K562 (cell line): ENCODE measurements around the gene LRRC8E. TPM values are rescaled to one million over a fixed set of nuclear protein-coding genes. Genes with fewer than 3 reads are reported as not detected.

ENCODE experiments used
- ATAC-seq: fragments of 200-7000 bp; cut with Tn5 transposase; 3 replicates; pipeline ENCODE4 v1.9.1; 2020; ENCODE audit warnings: moderate library complexity
- BruUV-seq: library from RNA; stranded (reverse); fragments of 400-500 nt; replicated peaks from 2 replicates; lab custom pipeline; 2021; lab: Mats Ljungman, UMichigan
- CTCF ChIA-PET: fragments of 300-600 bp; formaldehyde crosslinking; extraction: SDS; loops from one replicate; lab custom pipeline; 2021; ENCODE audit warnings: low intra/inter-chr PET ratio; lab: Yijun Ruan, JAX
- POLR2A ChIA-PET: fragments of 300-600, 350-650 bp; sonication (Branson Sonifier 250); formaldehyde crosslinking; extraction: SDS; loops from one replicate; lab custom pipeline; 2021; ENCODE audit warnings: antibody characterized with exemption, inconsistent platforms; lab: Yijun Ruan, JAX
- DNase-seq, 4 experiments: peaks; one replicate each; pipeline versions ENCODE4 v3.0.0 to v3.0.0-alpha.2; 2011 to 2018; ENCODE audit warnings: low spot score in 3 of 4, mixed read lengths in 3 of 4; ENCODE audit errors: extremely low read depth in 1 of 4
- FAIRE-seq: peaks from 2 replicates; lab custom pipeline; 2011; peaks lifted over from hg19 to GRCh38; lab: Jason Lieb, UNC
- H2AFZ ChIP-seq: 2 replicates; pipeline ENCODE4 v1.6.0; 2011; ENCODE audit warnings: low read depth, low read length, control low read depth, inconsistent platforms
- H3K27ac ChIP-seq: fragments of 200-600 bp; 3 replicates; pipeline ENCODE4 v1.8.0; 2011; ENCODE audit warnings: low read depth, mild to moderate bottlenecking, control low read depth, inconsistent platforms, low read length, moderate library complexity, mixed read lengths; ENCODE audit errors: extremely low read depth
- H3K27me3 ChIP-seq, 2 experiments: fragments of 300-600 bp in 1 of 2; 2 replicates in 1 of 2; 3 replicates in 1 of 2; pipeline versions ENCODE4 v1.6.0 to v1.8.0; 2011; ENCODE audit warnings: inconsistent platforms in 2 of 2, low read length in 2 of 2, mild to moderate bottlenecking in 1 of 2, mixed read lengths in 1 of 2, moderate library complexity in 1 of 2; ENCODE audit not compliant: control insufficient read depth in 2 of 2, insufficient read depth in 2 of 2
- H3K36me3 ChIP-seq: fragments of 300-600 bp; 3 replicates; pipeline ENCODE4 v1.8.0; 2011; ENCODE audit warnings: mild to moderate bottlenecking, low read length, inconsistent platforms; ENCODE audit not compliant: control insufficient read depth, insufficient read depth
- H3K4me1 ChIP-seq, 2 experiments: fragments of 200-600 bp in 1 of 2; replicated peaks in 1 of 2; 2 replicates in 1 of 2; 3 replicates in 1 of 2; pipeline versions ENCODE4 v1.5.1 to v1.8.0; 2011; ENCODE audit warnings: inconsistent platforms in 2 of 2, low read length in 2 of 2, mild to moderate bottlenecking in 1 of 2, mixed read lengths in 1 of 2, moderate library complexity in 1 of 2; ENCODE audit not compliant: control insufficient read depth in 2 of 2, insufficient read depth in 2 of 2
- H3K4me2 ChIP-seq: 2 replicates; pipeline ENCODE4 v1.6.1; 2011; ENCODE audit warnings: low read length, control low read depth, inconsistent platforms, mixed read lengths; ENCODE audit not compliant: insufficient read depth
- H3K4me3 ChIP-seq: fragments of 200-600 bp; sonication (generic), shearing (Covaris generic); 2 replicates; pipeline ENCODE4 v1.5.1; 2016; ENCODE audit warnings: control low read depth, inconsistent platforms
- H3K79me2 ChIP-seq: fragments of 200-600 bp; 3 replicates; pipeline ENCODE4 v1.8.0; 2011; ENCODE audit warnings: low read length, inconsistent platforms; ENCODE audit not compliant: control insufficient read depth, insufficient read depth
- H3K9ac ChIP-seq, 2 experiments: 2 replicates each; pipeline versions ENCODE4 v1.6.0 to v1.6.1; 2011; ENCODE audit warnings: low read depth in 2 of 2, low read length in 2 of 2, control low read depth in 1 of 2, inconsistent platforms in 1 of 2, mild to moderate bottlenecking in 1 of 2, mixed read lengths in 1 of 2; ENCODE audit not compliant: insufficient read depth in 1 of 2
- H3K9me1 ChIP-seq: one replicate; pipeline ENCODE4 v1.6.0; 2011; ENCODE audit warnings: inconsistent platforms, mild to moderate bottlenecking, low read length, moderate library complexity; ENCODE audit not compliant: control insufficient read depth, insufficient read depth
- H3K9me3 ChIP-seq: replicated peaks from 2 replicates; pipeline ENCODE4 v1.5.1; 2011; ENCODE audit warnings: low read depth, low read length, inconsistent platforms; ENCODE audit not compliant: control insufficient read depth, insufficient read depth
- H4K20me1 ChIP-seq: replicated peaks from 2 replicates; pipeline ENCODE4 v1.6.1; 2011; ENCODE audit warnings: low read length, inconsistent platforms, mixed read lengths; ENCODE audit not compliant: control insufficient read depth, insufficient read depth
- EWSR1 ChIP-seq: fragments of 450-650 bp; IDR thresholded peaks from 2 replicates; pipeline ENCODE4 v1.6.1; 2018; ENCODE audit warnings: borderline replicate concordance, mild to moderate bottlenecking, low read depth, moderate library complexity; ENCODE audit not compliant: partially characterized antibody
- MAFF ChIP-seq: IDR thresholded peaks from 2 replicates; pipeline ENCODE4 v1.6.1; 2012; ENCODE audit warnings: low read length, improper control_type of control experiment
- MYNN ChIP-seq, 2 experiments: sonication (generic); formaldehyde crosslinking in 1 of 2; IDR thresholded peaks; 2 replicates each; pipeline versions ENCODE4 v1.5.0 to v1.6.1; 2016 to 2020; ENCODE audit warnings: antibody characterized with exemption in 1 of 2, missing genetic modification reagents in 1 of 2
- NFXL1 ChIP-seq: fragments of 450-650 bp; formaldehyde crosslinking; IDR thresholded peaks from 2 replicates; pipeline ENCODE4 v1.4.0; 2021; ENCODE audit warnings: mild to moderate bottlenecking
- SLC30A9 ChIP-seq: fragments of 250-450 bp; sonication (Bioruptor Pico); IDR thresholded peaks from 2 replicates; pipeline ENCODE4 v1.8.0; 2022; ENCODE audit warnings: mild to moderate bottlenecking, moderate library complexity
- SMARCB1 ChIP-seq: IDR thresholded peaks from 2 replicates; pipeline ENCODE4 v1.6.1; 2011; ENCODE audit warnings: improper control_type of control experiment, low read depth; ENCODE audit not compliant: insufficient read length
- XRCC3 ChIP-seq: fragments of 450-650 bp; IDR thresholded peaks from 2 replicates; pipeline ENCODE4 v1.6.1; 2017; ENCODE audit warnings: mild to moderate bottlenecking, moderate library complexity
- ZBTB9 ChIP-seq: fragments of 450-650 bp; formaldehyde crosslinking; IDR thresholded peaks from 2 replicates; pipeline ENCODE4 v1.4.0; 2020; ENCODE audit warnings: mild to moderate bottlenecking, moderate library complexity
- ZNF354B ChIP-seq: fragments of 250-450 bp; sonication (Bioruptor Pico); IDR thresholded peaks from 2 replicates; pipeline ENCODE4 v1.4.0; 2020
- ZNF561 ChIP-seq: fragments of 450-650 bp; formaldehyde crosslinking; conservative IDR thresholded peaks from 2 replicates; pipeline ENCODE4 v1.4.0; 2020; ENCODE audit warnings: mild to moderate bottlenecking, moderate library complexity
- WGBS: fragments of 100-300 bp; shearing (Covaris generic); methylation state at CpG from one replicate; pipeline ENCODE4 v1.1.6; 2016; ENCODE audit warnings: low coverage, mixed read lengths; ENCODE audit not compliant: insufficient coverage; ENCODE audit errors: missing lambda C conversion rate; 5-methylcytosine and 5-hydroxymethylcytosine counted together
- in situ Hi-C: fragments of 300-500 bp; cut with MboI; formaldehyde crosslinking; loops from 4 replicates; pipeline ENCODE4 v1.15.0; 2018; ENCODE audit warnings: inconsistent platforms, mixed read lengths
- intact Hi-C: fragments of 100-400 bp; cut with micrococcal nuclease; formaldehyde crosslinking; loops from 2 replicates; pipeline ENCODE4 v1.14.2; 2022
- polyA plus RNA-seq, 8 experiments: library from polyadenylated mRNA; depleted of rRNA in 4 of 8; stranded (reverse) in 5 of 8; unstranded in 3 of 8; fragments of >200 nt; fragmentation: Nextera tagmentation in 2 of 8; fragmentation: Illumina TruSeq in 1 of 8; extraction: Ambion mirVana in 2 of 8; extraction: Trizol in 1 of 8; gene quantifications; 2 replicates each; pipeline versions ENCODE4 v1.2.1 to v1.2.3, GENCODE V29; 2011 to 2014; ENCODE audit warnings: inconsistent platforms in 1 of 8, missing spikeins in 1 of 8
- total RNA-seq, 7 experiments: library from RNA; depleted of rRNA in 6 of 7; stranded (reverse); fragments of >200 nt in 6 of 7; fragmentation: Illumina TruSeq in 2 of 7; extraction: Trizol in 2 of 7; gene quantifications; 2 replicates each; pipeline versions ENCODE4 v1.2.1 to v1.2.3, GENCODE V29; 2011 to 2021; ENCODE audit warnings: low replicate concordance in 1 of 7
- TF ChIP-seq, protein P1 (sequence below): IDR thresholded peaks from 2 replicates; pipeline ENCODE4 v1.6.1; 2016; ENCODE audit warnings: missing genetic modification characterization, missing compliant biosample characterization

Gene LRRC8E
- total and polyA plus RNA-seq, 9 of the 15 experiments (the other 6 are each of a cell fraction or from before 2014, with no cell fraction given) = 0.08 to 5.7 (median 3.5) TPM; not detected in 1

- POLR2A ChIA-PET = interaction anchor here (0.6 to 5.3 kb wide), 6 partner anchors 11 to 349 kb away, joined by 3 to 72 read pairs (median 4); partner anchors contain the start of genes LRRC8E and SNAPC2
- FAIRE-seq = no peak
Measured at GRCh38 chr19:7900401-7900870, 12.1 kb downstream of the LRRC8E start.

GRCh38 chr19:7900931-7901330 is 12.6 kb downstream of the LRRC8E start:
- CTCF ChIA-PET = interaction anchor here (1.2 kb wide), 1 partner anchor 48 kb away, joined by 3 read pairs; no protein-coding TSS in a partner anchor
- FAIRE-seq (no peak), DNase-seq (no peak), ATAC-seq (no peak)
- Histone ChIP-seq H3K9ac (no peak overlapping the region), H4K20me1 (no peaks in the 10 kb centered on the region), H3K4me1 (peaks cover 13 to 46% of the 10 kb centered on the region in 2 experiments; a peak in 4 of 5 replicates), H3K27me3 (no peaks in the 10 kb centered on the region), H3K36me3 (peaks cover 31% of the 10 kb centered on the region; the same call in 2 of the 3 replicates), H3K4me2 (no peak overlapping the region), H3K79me2 (peaks cover 33% of the 10 kb centered on the region), H3K27ac (no peak overlapping the region), H3K9me1 (peaks cover 7% of the 10 kb centered on the region), H3K9me3 (no peaks in the 10 kb centered on the region), H3K4me3 (no peak overlapping the region), H2AFZ (no peak overlapping the region)
- TF ChIP-seq NFXL1 = no peak
- no peak for TF ChIP-seq MAFF
- TF ChIP-seq SLC30A9 = no peak
- TF ChIP-seq SMARCB1 = no peak
- TF ChIP-seq ZBTB9 (CRISPR knock-in tag) = no peak
- TF ChIP-seq, protein P1, sequence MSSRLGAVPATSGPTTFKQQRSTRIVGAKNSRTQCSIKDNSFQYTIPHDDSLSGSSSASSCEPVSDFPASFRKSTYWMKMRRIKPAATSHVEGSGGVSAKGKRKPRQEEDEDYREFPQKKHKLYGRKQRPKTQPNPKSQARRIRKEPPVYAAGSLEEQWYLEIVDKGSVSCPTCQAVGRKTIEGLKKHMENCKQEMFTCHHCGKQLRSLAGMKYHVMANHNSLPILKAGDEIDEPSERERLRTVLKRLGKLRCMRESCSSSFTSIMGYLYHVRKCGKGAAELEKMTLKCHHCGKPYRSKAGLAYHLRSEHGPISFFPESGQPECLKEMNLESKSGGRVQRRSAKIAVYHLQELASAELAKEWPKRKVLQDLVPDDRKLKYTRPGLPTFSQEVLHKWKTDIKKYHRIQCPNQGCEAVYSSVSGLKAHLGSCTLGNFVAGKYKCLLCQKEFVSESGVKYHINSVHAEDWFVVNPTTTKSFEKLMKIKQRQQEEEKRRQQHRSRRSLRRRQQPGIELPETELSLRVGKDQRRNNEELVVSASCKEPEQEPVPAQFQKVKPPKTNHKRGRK (tag) = no peak
- no TSS peak for BruUV-seq
- POLR2A ChIA-PET = interaction anchor here (0.5 to 5.3 kb wide), 6 partner anchors 12 to 891 kb away, joined by 3 to 72 read pairs (median 4); partner anchors contain the start of genes LRRC8E and SNAPC2
- in situ Hi-C loops = no loop called here
- intact Hi-C loops = no loop called here
- WGBS = 67% methylated on average over 2 of the region's 3 CpGs

More at GRCh38 chr19:7900401-7900870, 12.1 kb downstream of the LRRC8E start:
- intact Hi-C loops = no loop called here
- no peak overlapping the region for H2AFZ ChIP-seq
- H3K4me1 ChIP-seq = peaks cover 13 to 43% of the 10 kb centered on the region in 2 experiments; a peak in 4 of 5 replicates
- WGBS = 86% methylated on average over 12 of the region's 21 CpGs
- H3K9ac ChIP-seq = no peak overlapping the region; a peak in 1 of 4 replicates
- no peaks in the 10 kb centered on the region for H3K9me3 ChIP-seq
- H3K79me2 ChIP-seq = peaks cover 28% of the 10 kb centered on the region
- no TSS peak for BruUV-seq
- ATAC-seq = no peak
- no peak for DNase-seq
- CTCF ChIA-PET = no interaction called here
- in situ Hi-C loops = no loop called here
- no peaks in the 10 kb centered on the region for H4K20me1 ChIP-seq
- H3K4me3 ChIP-seq = no peak overlapping the region
- TF ChIP-seq XRCC3 = no peak
- no peak for TF ChIP-seq MYNN (IDR thresholded peaks at IDR 0.05)
- TF ChIP-seq MYNN (CRISPR knock-in tag; IDR thresholded peaks at IDR 0.05) = no peak
- no peak for TF ChIP-seq ZNF561 (CRISPR knock-in tag)
- TF ChIP-seq EWSR1 = no peak
- no peak for TF ChIP-seq ZNF354B (CRISPR knock-in tag)
- TF ChIP-seq, all 486 proteins: peak for 0
- no peaks in the 10 kb centered on the region for H3K27me3 ChIP-seq
- H3K27ac ChIP-seq = no peak overlapping the region
- H3K4me2 ChIP-seq = no peak overlapping the region
- peaks cover 7% of the 10 kb centered on the region for H3K9me1 ChIP-seq
- peaks cover 26% of the 10 kb centered on the region; the same call in 2 of the 3 replicates for H3K36me3 ChIP-seq
